ENCODE results near the gene RINT1.

Gene RINT1

GRCh38 chr7:105599551-105599950 is 67.5 kb downstream of the RINT1 start:
- DNase-seq (ENCODE audit: low read depth) = no peak

DNA sequence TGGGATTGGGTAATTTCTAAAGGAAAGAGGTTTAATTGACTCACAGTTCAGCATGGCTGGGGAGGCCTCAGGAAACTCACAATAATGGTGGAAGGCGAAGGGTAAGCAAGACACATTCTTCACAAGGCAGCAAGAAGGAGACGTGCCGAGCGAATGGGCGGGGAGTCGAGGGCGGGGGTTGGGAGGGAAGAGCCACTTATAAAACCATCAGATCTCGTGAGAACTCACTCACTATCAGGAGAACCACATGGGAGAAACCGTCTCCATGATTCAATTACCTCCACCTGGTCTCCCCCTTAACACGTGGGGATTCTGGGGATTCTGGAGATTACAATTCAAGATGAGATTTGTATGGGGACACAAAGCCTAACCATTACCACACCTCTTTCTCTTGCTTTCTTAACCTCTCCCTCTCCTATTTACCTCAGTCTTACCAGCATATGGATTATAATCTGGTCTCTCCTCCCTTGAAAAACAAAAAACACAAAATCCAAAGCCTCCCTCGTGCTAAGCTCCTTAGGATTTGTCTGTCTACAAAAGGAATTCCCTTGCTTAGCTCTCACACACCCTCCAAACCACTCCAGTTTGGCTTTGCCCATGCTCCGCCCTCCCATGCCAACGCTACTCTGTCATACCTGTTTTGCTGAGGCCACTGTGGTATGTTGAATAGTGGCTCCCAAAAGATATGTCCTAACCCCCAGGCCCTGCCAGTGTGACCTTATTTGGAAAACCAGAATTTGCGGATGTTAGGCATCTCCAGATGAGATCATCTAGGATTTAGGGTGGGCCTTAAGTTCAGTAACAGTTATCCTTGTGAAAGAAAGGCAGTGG is 68.9 kb downstream of the RINT1 start:
- DNase-seq (ENCODE audit: low read depth) = no peak

- DNase-seq (ENCODE audit: low read depth) = peak; percentile 16
Observed at GRCh38 chr7:105602325-105603305, 70.6 kb downstream of the RINT1 start.

DNA sequence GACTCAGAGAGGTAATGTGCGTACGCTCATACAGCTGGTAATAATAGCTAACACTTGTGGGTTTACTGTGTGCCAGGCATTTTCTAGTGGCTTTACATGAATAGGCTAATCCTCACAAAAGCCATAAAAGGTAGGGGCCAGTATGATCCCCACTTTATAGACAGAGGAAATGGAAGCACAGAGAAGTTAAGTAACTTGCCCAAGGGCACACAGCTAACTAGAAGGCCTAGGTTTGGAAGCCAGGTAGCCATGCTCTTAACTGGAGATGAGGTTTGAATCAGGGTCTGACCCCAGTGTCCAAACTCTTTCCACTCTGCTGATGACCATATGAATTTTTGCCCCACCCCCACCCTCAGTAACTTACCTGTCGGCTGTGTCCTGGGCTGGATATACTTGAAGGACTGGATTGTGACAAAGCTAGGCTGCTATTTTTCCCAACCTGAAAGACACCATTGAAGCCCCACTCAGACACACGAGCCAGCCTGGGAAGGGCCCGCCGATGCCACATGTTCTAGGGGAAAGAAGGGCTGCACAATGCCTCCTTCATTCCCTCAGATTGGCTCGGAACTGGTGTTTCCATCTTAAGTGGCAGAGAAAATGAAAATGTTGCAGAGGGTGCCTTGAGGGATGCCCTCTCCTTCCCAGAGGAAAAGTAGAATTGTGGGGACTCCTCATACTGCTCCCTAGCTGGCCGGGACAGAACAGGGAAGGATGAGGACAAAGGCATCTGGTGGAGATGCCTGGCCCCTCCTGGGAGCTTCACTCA is 78.3 kb downstream of the RINT1 start:
- no peak for DNase-seq (ENCODE audit: low read depth)

GRCh38 chr7:105611856-105612775 is 80.1 kb downstream of the RINT1 start:
- no peak for DNase-seq (ENCODE audit: low read depth)

DNA sequence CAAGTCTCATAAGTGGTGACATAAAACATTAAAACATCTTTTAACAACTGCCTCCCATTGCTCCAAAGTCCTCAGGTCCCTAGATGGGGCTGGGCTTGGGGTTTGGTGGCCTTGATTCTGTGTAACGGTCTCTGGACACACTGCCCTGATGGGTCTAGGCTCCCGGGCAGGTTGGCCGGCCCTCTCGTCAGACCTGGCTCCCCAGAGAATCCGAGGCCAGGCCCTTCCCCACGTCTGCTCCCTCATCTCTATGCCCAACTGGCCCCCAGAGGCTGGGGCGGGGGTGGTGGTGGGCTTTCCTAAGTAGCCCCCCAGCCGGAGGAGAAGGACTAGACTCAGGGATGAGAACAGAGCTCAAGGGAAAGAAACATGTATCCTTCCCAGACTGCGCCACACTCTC is 80.8 kb downstream of the RINT1 start:
- no peak for DNase-seq (ENCODE audit: low read depth)

DNA sequence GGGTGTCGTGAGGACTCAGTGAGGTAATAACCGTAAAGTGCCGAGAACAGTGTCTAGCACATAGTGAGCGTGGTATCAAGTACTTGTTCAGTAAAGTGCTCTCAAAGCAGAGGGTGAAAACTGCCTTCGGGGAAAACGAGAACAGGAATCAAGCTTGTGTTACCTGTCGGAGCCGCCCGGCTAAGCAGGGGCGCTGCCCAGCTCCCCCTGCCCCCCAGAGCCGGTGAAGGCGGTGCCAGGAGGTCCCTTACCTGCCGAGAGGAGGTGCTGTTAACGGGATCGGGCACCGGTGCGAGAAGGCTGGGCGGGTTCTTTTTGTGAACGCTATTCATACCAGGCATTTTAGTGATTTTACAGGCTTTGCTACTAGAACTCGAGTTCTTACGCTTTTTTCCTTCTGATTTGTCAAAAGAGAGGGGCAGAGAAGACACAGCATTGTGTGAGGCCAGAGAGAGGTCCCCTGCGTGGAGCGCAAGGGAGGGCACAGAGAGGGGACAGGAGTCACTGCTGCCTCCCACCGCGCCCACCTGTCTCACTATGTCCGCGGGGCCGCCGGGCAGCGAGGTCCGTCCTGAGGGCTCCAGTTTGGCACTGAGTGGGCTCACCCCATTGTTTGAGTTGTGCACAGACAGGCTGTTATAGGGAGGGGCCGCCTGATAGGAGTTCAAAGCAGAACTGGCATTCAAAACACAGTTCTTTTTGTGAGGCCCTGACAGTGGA is 81.8 kb downstream of the RINT1 start:
- DNase-seq (ENCODE audit: low read depth) = no peak

GRCh38 chr7:105614341-105614840 is 82.4 kb downstream of the RINT1 start:
- no peak for DNase-seq (ENCODE audit: low read depth)
